Measurements from ENCODE around the gene GPSM1.

Gene GPSM1

DNA sequence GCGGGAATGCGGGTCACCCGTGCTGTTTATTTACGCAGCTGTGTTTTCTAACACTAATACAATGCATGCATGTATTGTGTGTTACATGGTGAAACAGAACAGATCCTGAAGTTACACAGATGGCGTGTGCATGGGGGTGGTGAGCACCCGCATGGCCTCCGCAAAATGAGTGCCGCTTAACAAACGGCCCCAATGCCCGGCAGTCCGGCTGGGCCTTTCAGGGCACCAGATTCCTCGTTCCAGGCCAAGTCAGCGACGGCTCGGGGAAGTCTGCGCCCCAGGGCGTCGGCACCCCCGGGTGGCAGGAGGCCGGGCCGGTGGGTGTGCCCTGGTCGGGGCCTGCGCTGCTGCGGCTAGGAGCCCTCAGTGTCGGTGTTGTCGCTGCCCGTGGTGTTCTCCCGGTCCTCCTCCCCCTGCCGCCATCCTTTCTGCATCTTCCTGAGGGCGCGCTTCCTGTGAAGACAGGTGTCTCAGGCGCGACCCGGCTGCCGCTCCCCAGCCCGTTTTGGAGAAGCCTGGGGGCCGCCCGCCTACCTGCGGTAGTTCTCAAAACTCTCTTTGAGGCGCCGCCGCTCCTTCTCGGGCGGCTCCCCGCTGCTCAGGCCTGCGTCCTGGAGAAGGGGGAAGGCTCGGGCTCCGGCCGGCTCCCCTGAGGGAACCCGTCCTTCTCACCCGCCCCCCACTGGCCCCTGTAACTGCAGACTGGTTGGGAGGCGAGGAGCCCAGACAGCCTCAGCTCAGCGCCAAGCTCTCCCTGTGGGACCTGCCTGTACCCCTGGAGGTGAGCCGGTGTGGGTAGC lies 36.8 kb downstream of the GPSM1 start:
- DNase-seq = no peak

DNA sequence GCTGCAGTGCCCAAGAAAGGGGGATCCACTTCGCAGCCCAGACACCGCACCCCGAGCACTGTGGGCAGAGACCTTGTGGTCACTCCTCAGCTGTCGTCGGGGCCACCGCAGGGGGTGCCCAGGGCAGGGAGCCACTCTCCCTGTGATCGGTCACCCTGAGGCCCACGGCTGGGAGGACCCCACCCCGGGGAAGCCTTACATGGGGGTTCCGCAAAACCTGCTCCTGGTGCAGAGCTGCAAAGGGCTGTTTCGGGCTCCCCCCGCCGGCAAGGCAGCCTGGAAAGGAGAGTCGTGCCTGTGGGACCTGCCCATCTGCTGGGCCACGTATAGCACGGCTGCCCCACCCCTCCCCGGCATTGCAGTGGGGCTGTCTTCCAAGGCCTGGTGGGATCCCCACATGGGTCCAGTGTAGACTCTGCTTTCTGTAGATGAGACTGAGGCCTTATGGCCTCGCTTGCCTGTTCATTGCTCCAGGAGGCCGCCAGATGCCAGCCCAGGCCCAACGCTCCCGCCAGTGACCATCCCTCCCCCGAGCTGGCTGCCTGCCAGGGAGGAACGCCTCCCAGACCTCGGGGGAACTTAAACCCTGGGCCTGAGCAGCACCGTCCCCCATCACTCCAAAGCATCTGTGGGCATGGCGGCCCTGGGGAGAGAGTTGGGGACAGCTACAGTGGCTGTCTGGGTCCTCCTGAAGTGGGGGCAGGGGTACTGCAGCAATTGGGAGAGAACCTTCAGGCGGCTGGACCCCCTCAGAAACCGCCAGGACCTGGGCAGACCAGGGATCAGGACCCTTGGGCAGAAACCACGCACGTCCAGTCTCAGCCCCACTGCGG lies 37.8 kb downstream of the GPSM1 start:
- DNase-seq = no peak

DNA sequence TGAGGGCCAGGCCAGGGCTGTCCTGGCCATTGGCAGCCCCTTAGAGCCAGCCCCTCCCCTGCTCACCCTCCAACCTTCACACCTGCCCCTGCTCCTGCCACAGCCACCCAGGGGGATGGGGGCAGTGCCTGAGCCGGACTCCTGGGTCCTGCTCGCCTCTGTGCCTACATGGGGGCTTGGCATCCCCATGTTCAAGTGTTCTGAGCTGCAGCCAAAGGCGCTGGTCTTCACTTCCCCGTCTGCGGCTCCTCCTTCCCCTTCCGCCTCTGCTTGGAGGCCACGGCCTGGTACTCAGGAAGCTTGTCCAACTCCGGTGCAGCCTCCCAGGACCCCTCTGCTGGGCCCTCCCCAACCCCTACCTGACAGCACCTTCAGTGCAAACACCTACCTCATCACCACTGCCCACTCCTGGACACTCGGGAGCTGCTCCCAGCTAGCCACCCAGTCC lies 38.5 kb downstream of the GPSM1 start:
- DNase-seq = no peak

DNA sequence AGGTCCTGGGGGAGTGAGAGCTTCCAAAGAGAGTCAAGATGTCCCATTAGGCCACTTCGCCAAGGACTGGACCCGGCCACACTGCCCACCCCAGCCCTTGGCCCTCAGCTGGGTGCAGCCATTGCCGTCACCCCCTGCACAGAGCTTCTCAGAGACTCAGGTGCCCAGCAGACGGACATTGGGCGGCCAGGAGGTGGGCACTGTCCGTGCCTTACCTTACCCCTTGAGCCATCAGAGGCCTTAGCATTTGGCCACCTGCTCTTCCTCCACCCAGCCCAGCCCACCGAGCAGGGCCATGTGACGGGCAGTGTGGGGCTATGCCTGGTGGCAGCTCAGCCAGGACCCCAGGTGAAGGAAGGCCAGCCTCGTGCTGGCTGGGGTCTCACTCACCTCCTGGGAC lies 39.5 kb downstream of the GPSM1 start:
- DNase-seq = no peak

DNA sequence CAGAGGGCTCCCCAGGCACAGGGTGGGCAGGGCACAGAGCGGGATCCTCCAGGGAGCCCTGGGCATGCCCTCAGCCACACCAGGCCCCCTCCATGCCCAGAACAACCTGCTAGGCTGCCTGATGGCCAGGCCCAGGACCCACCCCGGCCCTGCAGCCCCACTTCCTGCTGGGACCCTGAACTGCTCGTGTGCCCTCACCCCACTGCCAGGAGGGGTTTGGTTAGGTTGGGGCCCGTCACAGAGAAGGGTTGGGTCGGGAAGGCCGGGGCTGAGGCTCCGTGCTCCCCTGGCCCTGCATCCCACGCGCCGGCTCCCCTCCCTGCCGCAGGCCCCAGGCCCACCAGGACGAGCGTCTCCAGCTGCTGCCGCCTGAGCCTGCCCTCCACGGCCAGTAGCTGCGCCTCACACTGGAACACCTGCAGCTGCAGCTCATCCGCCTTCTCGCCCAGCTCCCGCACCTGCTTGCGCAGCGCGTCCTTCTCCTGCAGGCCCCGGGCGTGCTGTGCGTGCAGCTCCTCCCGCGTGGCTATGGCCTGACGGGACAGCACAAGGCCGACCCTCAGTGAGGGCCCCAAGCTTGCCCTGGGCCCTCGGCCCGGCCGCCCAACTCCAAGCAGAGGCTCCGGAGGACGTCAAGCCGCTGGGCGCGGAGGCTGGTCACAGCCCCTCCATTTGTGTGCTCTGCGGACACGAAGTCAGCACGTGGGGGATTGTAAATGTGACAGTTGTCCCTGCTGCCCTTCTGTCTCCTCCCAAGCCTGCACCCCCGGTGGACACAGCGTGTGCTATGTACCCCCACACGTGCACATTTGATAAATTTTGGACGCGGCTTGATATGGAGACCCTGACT lies 40.2 kb downstream of the GPSM1 start:
- DNase-seq = no peak

DNA sequence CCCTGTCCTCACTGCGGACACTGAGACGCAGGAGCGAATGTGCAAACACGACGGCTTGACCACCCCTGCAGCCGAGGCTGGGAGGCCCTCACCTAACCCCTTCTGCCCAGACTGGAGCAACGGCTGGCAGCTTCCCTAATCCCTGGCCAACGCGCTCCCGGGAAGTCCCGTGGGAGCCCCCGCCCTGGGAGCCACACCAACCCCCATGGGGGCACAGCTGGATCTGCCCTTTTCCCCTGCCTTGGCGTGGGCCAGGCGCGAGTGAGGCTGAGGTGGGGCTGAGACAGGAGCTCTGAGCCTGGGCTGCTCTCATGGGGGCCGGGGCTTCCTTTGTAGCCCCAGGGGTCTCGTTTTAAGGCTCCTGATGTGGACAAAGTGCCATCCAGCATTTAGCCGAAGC lies 40.9 kb downstream of the GPSM1 start:
- no peak for DNase-seq

DNA sequence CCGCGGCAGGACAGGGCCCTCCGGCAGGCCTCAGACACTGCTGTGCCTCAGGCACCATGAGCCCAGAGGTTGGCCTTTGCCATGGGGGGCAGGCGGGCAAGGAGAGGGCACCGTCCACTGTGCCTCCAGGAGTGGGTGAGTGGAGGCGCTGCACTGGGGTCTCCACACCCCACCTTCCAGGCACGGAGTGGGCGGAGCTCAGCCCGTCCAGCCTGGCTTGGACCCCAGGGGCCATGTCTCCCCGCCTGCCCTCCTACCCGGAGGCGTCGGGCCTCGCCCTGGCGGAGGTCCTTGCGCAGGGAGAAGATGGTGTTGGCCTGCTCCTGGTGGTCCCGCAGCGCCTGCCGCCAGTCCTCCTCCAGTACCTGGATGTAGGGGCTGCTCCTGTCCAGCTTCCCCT lies 42.7 kb downstream of the GPSM1 start:
- no peak for DNase-seq

DNA sequence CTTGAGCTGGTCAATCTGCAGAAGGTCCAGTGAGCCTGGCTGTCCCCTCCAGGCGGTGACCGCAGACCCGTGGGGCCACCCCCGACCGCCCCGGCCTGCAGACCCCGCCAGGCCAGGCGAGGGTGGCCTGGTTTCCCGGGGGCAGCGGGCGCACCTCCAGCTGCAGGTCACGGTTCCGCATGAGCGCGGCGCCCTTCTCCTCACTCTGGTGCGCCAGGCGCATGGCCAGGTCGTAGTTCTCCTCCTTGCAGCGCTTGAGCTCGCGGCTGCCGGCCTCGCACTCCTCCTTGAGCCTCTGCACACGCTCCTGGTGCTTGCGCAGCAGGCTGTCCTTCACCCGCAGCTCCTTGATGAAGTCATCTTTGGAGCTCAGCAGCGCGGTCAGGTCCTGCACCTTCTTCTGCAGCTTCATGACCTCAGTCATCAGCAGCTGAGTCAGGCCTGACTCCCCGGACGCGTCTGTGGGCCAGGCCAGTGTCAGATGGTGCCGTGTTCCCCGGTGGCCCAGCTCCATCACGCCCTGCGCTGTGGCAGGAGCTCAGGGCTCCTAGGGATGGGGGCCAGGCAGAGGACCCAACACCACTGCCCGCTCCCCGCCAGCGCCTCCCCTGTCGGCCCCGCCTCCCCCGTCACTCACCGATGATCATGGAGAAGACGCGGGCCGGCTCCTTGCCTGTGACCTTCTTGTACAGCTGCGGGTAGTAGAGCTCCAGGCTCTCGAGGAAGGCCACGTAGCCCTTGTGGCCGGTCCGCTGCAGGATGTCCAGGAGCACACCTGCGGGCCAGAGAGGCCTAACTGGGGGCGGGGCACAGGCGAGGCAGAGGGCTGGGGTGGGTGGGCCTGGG lies 43.6 kb downstream of the GPSM1 start:
- DNase-seq = no peak

DNA sequence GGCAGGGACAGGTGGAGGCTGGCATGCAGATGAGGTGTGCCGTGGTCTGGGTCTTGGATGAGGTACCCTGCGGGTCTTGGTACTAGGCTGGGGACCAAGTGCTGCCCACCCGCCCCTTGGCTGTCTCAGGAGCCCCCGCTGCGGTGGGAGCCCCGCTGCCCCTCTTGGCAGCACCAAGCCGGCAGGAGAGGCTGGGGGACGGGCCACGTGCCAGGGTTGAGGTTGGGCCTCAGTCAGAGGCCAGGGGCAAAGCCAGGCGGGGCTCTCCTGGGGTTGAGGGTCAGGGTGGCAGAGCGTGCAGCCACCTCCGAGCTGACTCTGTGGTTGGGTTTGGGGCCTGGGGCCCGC lies 44.2 kb downstream of the GPSM1 start:
- no peak for DNase-seq

DNA sequence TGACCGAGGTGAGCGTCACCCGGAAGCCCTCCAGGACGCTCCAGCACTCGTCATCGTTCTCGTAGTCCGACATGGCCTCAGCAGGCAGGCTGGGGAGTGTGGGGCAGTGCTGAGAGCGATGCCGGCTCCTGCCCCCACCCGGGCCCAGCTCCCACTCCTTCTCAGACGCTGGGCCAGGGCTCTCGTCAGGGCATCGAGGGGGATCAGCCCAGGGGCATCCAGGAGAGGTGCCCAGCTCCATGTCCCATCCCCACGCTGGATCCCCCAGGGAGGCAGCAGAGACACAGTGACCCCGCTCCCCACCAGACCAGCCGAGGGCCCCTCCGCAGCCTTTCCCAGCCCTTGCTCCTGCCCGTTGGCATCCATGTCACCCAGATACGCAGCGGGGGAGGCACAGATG lies 44.7 kb downstream of the GPSM1 start:
- DNase-seq = no peak

DNA sequence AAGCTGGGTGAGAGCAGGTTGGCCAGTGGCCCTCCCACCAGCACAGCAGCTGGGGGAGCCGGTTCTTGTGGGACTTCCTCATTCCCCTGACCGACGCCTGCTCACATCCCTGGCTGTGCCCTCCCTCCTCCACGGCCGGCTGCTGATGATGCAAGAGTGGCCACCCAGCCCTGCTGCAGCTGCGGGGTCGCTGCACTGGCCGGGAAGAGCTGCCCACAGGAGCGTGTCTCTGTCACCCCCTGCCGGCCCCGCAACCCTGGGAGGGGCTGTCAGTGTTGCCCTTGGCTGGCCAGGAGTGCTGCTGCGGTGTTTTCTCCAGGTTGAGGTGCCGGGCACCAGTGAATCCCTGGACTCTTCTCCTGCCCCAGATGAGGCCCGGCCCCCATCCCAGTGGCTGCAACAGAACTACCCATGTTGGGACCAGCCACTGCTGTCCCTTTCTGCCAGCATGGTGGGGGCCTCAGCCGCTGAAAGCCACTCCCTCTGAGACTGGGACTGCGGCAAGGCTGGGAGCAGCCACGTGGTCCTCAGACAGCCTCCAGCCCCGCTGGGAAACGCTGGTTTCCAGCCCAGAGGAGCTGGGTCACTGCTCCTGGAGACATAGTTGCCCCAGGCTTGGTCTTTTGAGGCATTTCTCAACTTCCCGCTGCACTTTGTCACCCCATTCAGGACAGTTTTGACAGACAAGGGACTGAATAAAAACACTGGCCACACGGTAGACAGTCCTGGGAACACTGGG lies 45.4 kb downstream of the GPSM1 start:
- DNase-seq = no peak

DNA sequence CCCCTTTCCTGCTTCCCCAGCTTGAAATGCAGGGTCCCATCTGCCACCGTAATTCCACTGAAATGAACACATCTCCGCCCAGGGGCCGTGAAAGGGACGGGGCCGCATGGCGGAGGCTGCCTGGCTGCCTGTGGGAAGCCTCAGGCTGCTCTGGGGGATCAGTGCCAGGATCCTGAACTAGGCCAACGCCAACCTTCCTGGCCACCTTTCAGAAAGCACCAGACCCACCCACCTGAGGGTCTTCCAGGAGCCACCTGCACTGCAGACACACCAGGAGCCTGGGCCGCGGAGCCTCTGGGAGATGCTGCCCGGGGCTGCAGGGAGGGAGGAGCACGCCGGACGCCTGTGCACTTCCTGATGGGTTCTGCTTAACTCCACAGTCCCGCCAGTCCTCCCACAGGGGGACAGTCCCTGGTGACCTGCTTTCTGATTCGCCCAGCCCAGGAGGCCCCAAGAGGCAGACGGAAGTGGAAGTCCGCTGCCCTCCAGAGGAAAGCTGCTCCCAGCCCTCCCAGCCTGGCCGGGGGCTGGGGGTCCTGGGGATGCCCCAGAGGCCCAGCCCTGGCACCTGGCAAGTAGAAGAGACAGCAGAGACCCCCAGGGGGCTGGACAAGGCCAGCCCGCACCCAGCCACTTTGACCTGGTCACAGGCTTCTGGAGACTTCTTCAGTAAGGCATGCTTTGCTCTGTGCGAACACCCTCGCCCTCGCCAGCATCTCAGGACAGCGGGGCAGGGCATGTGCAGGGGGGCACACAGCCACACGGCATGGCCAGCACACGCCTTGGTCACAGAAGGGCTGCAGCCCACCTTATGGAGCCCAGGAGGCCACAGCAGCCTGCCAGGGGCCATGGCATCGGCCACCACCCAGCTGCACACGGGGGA lies 46.2 kb downstream of the GPSM1 start, which contains the start of gene CARD9:
Gene CARD9 (minus strand): TSS at position 370 of the 883 bp plus-strand sequence. CDS start 1,591 bp downstream, outside the sequence.
- peak in 1 of 2 donors; percentile 40 for DNase-seq

DNA sequence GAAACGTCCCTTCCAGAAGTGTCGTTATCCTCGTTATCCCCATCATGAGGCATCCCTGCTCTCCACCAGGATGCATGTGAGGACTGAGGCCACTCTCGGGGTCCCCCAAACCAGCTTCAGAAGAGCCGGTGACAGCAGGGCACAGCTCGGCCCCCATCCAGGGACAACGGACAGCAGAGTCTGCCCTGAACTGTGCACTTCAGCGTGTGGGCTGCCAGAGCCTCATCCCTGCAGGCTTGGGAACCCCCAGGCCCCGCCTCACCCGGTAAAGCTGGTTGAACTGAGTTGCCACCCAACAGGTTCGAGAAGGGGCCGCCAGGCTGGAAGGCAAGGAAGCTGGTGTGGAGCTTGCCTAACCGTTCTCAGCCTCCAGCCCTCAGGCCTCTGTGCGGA lies 46.8 kb downstream of the GPSM1 start:
- DNase-seq = no peak

DNA sequence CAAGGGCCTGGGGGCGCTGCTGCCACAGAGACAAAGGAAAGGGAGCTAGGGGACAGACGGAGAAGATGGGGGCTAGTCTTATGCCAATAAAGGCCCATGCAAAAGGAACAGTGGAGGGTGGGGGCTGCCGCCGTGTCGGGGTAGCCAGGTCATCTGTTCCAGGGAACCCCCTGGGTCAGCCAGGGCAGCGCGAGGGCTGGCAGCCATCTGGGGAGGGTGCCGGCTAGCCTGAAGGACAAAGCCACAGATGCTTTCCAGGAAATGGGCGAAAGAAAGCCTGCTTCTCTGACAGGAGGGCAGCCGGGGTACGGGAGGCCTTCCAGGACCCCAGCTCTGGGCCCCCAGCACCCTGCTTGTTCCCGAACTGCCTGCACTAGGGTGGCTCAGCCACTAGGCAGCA lies 47.8 kb downstream of the GPSM1 start:
- DNase-seq = no peak

DNA sequence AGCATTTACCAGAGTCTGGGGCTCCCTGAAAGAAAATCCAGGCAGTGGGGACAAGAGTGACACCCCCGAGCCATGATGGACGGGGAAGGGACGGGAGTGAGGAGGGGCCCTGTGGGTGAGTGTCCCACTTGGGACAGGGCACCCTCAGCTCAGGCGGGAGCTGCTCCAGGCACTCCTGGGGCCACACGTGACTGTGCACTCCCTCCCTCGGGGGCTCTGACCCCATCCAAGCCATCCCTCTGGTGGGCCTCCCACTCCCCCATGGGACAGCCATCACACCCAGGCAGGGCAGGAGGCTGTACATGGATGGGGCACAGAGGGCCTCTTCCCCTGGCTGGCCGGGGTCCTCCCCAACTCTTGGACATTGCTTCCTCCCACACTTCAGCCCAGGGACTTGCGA lies 49.1 kb downstream of the GPSM1 start:
- DNase-seq = no peak

DNA sequence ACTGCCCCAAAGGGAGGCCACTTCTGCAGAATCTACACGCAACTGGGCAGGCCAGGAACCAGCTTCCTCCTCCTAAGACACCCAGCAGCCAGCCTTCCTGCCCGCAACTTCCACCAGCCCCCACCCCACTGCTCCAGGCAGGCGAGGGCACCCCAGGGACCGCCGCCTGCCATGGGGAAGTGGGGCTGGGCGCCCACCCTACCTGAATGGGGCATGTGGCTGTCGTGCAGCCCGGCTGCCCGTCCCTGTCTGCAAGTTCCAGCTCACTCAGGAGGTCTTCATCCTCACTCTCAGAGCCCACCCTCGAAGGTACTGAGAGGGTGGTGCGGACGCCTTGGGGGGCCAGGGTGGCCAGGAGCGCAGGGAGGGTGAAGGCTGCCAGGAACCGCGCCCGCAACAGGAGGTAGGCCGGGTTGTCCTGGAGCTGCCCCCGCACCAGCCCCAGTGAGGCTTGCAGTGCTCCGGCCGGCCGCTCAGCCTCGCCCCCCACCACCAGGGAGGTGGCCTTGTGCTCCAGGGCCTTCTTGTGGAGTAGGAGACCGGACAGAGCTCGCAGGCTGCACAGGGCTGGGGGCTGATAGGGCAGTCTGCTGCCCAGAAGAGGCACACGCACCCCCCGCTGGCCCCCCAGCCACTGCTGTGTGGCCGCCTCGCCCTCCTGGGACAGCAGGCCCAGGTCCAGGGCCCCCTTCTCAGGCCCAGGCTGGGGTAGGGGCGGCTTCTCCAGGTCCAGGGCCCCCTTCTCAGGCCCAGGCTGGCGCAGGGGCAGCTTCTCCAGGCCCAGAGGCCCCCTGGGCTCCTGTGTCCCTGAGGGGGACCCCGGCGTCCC lies 50.2 kb downstream of the GPSM1 start:
- no peak for DNase-seq

DNA sequence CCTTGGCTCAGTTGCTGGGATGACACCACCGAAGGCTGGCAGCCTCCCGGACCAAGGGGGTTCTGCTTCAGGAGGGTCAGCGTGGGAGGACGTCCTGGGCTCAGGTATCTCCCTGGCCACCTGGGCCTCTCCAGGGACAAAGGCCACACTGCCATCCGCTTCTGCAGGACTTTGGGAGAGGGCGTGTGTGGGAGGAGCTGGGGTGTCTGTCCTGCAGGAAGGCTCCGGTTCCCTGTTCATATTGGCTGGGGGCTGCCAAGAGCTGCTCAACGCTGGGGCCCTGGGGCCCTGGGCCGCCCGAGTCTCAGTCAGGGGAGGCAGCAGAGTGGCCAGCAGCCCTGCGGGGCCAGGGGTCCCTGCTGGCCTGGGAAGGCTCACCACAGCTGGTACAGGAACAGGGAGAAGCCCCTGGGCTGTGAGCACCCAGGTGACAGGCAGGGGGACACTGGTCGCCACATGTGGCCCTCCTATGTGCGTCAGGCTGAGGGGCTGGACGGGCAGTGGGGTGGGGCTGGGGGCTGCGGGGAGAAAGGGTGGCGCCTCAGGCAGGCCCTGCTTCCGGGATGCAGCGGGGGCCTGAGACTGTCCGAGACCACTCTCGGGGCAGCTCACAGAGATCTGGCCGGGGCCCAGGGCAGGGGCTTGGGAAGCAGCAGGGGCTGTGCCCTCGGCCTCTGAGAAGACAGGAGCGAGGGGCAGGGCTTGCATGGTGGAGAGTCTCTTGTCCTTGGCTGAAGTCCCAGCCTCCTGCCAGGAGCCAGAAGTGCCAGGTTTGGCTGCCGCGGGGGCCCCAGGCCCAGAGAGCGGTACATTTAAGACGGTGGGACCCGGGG lies 51.0 kb downstream of the GPSM1 start:
- DNase-seq = no peak

DNA sequence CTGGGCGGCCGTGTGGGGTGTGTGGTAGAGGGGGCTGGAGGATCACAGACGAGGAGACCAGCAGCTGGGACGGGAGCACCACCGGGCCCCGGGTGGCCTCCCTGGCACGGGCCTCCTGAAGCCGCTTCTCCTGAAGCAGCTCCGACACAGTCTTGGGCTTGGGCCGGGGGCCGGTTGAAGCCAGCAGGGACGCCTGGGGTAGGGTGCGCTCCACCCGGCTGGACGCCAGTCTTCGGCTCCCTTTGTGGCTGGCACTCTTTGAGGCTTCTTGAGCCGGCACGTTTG lies 51.6 kb downstream of the GPSM1 start:
- DNase-seq = no peak

DNA sequence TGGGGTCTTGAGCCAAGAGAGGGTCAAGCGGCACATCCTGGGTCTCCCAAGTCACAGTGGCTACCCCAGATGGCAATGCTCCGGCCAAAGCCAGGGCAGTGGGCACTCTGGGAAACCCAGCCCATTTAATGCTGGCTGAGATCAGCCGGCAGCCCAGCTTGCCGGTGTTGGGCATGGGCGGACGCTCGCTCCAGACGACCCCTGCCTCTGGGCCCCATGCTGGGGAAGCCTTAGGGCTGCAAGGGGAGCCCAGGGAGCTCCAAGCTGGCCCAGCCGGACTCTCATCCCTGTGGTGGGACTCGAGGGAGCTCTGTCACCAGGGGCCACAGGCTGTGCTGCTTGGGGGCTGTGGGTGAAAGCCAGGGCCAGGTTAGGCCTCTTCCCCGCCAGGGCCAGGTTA lies 52.1 kb downstream of the GPSM1 start:
- no peak for DNase-seq

All from stimulated activated CD4-positive, alpha-beta T cell treated with anti-CD3 and anti-CD28 coated beads, Interleukin-2, amount 100 ng/mL, for 24 hours (primary cell).